ENCODE measurements around the gene COL4A4.

DNA sequence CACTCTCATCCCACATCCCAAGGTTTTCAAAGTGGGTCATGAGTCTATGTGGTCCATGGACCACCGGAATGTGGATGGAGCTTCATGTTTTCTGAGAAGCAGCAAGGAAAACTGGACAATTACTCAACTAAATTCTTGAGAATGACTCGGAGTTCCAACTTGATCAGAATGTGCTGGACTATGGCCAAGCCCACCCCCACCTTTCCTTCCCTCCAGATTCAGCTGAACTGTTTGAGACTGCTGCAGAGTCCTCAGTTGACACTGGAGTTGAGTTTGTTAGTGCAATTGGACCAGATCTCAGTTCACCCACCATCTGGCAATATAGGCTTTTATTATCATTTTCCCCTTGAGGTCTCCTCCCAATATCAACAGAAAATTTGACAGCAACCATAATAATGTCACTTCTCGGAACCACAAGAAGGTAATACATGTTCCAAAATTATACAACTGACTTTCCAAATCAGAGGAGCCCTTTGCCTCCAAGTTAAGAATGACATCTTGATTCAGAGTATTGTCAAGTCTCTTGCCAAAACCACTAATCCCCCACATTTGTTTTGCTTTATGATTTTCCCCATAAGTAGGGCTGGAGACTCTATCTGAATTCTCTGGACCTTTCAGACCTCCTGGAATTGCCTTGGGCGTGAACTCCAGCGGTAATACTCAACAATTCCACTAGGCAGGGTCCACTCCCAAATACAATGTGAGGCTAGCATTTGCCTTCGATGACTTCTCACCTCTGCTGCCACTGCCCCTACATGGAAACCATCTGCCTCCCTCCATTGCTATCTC, 8.8 kb downstream of the COL4A4 start:
- TF ChIP-seq, protein P1, sequence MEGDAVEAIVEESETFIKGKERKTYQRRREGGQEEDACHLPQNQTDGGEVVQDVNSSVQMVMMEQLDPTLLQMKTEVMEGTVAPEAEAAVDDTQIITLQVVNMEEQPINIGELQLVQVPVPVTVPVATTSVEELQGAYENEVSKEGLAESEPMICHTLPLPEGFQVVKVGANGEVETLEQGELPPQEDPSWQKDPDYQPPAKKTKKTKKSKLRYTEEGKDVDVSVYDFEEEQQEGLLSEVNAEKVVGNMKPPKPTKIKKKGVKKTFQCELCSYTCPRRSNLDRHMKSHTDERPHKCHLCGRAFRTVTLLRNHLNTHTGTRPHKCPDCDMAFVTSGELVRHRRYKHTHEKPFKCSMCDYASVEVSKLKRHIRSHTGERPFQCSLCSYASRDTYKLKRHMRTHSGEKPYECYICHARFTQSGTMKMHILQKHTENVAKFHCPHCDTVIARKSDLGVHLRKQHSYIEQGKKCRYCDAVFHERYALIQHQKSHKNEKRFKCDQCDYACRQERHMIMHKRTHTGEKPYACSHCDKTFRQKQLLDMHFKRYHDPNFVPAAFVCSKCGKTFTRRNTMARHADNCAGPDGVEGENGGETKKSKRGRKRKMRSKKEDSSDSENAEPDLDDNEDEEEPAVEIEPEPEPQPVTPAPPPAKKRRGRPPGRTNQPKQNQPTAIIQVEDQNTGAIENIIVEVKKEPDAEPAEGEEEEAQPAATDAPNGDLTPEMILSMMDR (IDR thresholded peaks at IDR 0.05): no peak
- TF ChIP-seq POLR2A (IDR thresholded peaks at IDR 0.05): no peak
